ENCODE results near the gene LUC7L. TPM values are rescaled to one million over a fixed set of nuclear protein-coding genes. Genes with fewer than 3 reads are reported as not detected.

Gene LUC7L
- total RNA-seq, 1 experiment from 2014 or later: 137 TPM

- no peak overlapping the region for H3K56ac ChIP-seq (ENCODE audit: insufficient read length, low read depth, low read length)
- H3K23me2 ChIP-seq (ENCODE audit: insufficient read length, low read depth, low read length, poor library complexity, severe bottlenecking): no peaks in the 10 kb centered on the region
- no peak overlapping the region for H3K4ac ChIP-seq (ENCODE audit: low read depth, low read length)
- no peaks in the 10 kb centered on the region for H3K27me3 ChIP-seq (ENCODE audit: insufficient read depth, low read length)
- no peak for TF ChIP-seq CTCF (conservative IDR thresholded peaks at IDR 0.05)
- no peak overlapping the region for H3K18ac ChIP-seq (ENCODE audit: insufficient read length, low read depth, low read length)
- H3K4me3 Mint-ChIP-seq: no peak overlapping the region
- no peak overlapping the region for H2BK12ac ChIP-seq (ENCODE audit: insufficient read length, low read depth, low read length)
- no peak overlapping the region for H2BK120ac ChIP-seq (ENCODE audit: low read depth, low read length, poor library complexity, severe bottlenecking)
- H3K9me3 ChIP-seq (ENCODE audit: control insufficient read depth, low read depth, low read length): no peaks in the 10 kb centered on the region
- 0 out of 2 replicates have a peak, but pooled peaks cover 1% of the 10 kb centered on the region for H3K27me3 Mint-ChIP-seq (ENCODE audit: low read depth)
- H3K79me1 ChIP-seq (ENCODE audit: insufficient read depth, low read depth, low read length, poor library complexity, severe bottlenecking): no peaks in the 10 kb centered on the region
- H3K4me1 Mint-ChIP-seq: no peaks in the 10 kb centered on the region
- no peak overlapping the region for H2BK5ac ChIP-seq (ENCODE audit: insufficient read length, low read length)
- H3K27ac ChIP-seq (ENCODE audit: insufficient read length, low read depth, low read length): no peak overlapping the region
- WGBS (ENCODE audit: extremely low coverage, insufficient read length, low lambda C conversion rate): no CpG with 5 or more reads among the region's 4 CpGs
- H3K9me3 Mint-ChIP-seq: no peaks in the 10 kb centered on the region
- no peaks in the 10 kb centered on the region for H4K20me1 ChIP-seq (ENCODE audit: control insufficient read depth, insufficient read depth, insufficient read length)
- no peak overlapping the region for H3K9ac ChIP-seq (ENCODE audit: extremely low read depth, insufficient read length, low read length)
- DNase-seq: no peak
- no peak overlapping the region for H3T11ph ChIP-seq (ENCODE audit: low read length)
- H3K4me1 ChIP-seq (ENCODE audit: insufficient read depth, low read length): no peaks in the 10 kb centered on the region
- H4K91ac ChIP-seq (ENCODE audit: insufficient read length, low read depth, low read length): no peak overlapping the region
- H2BK15ac ChIP-seq (ENCODE audit: low read depth, low read length): no peak overlapping the region
- H2BK20ac ChIP-seq (ENCODE audit: low read depth, low read length, poor library complexity, severe bottlenecking): no peak overlapping the region
- no peak overlapping the region for H3K4me2 ChIP-seq (ENCODE audit: insufficient read depth, insufficient read length, low read length)
- H3K23ac ChIP-seq (ENCODE audit: insufficient read length, low read depth, low read length): no peak overlapping the region
- no peaks in the 10 kb centered on the region for H3K79me2 ChIP-seq (ENCODE audit: insufficient read depth, low read length)
- H3K27ac Mint-ChIP-seq: peak overlapping the region in 2 of 3 experiments; percentile 42 to 77; a peak in 5 of 7 replicates
- peaks cover 54 to 92% (median 81%) of the 10 kb centered on the region in 3 experiments for H3K36me3 Mint-ChIP-seq (ENCODE audit: insufficient read depth in 1 of 3, low read depth in 3 of 3)
- H2AFZ ChIP-seq (ENCODE audit: low read length): no peak overlapping the region
- H4K8ac ChIP-seq (replicated peaks; ENCODE audit: insufficient read length, low read depth, low read length): no peak overlapping the region
- H2AK5ac ChIP-seq (ENCODE audit: insufficient read length, low read length): no peak overlapping the region
- H4K5ac ChIP-seq (ENCODE audit: insufficient read length, low read depth, low read length): no peak overlapping the region
- no peak overlapping the region for H3K14ac ChIP-seq (ENCODE audit: insufficient read depth, low read length)
These were observed 37.4 kb downstream of the LUC7L start for GRCh38 chr16:191831-192230.
